ENCODE measurements around the gene CACNA1D. TPM values are rescaled to one million over a fixed set of nuclear protein-coding genes. Genes with fewer than 3 reads are reported as not detected.
A peak's percentile ranks its signal among the peaks of the same experiment; 100 is the strongest.

The CACNA1D gene
- total RNA-seq, 1 donor from 2014 or later: 47.2 TPM

GRCh38 chr3:53798144-53798543 lies 303.7 kb downstream of the CACNA1D start:
- DNase-seq (no peak), ATAC-seq (no peak)
- Histone ChIP-seq H3K4me3 (no peak overlapping the region), H3K27me3 (no peaks in the 10 kb centered on the region), H3K4me1 (no peaks in the 10 kb centered on the region), H3K27ac (no peak overlapping the region), H3K36me3 (no peaks in the 10 kb centered on the region), H3K9me3 (no peaks in the 10 kb centered on the region)
- no peak for TF ChIP-seq CTCF (IDR thresholded peaks at IDR 0.05)
- intact Hi-C loops (cut with DNase I): no loop called here

GRCh38 chr3:53799338-53799865 lies 305.0 kb downstream of the CACNA1D start:
- H3K9me3 ChIP-seq: no peaks in the 10 kb centered on the region
- H3K36me3 ChIP-seq: no peaks in the 10 kb centered on the region
- DNase-seq (peak; percentile 40), ATAC-seq (no peak)
- intact Hi-C loops (cut with DNase I): no loop called here
- H3K4me1 ChIP-seq: no peaks in the 10 kb centered on the region
- H3K4me3 ChIP-seq: no peak overlapping the region
- no peaks in the 10 kb centered on the region for H3K27me3 ChIP-seq
- no peak overlapping the region for H3K27ac ChIP-seq
- TF ChIP-seq CTCF (IDR thresholded peaks at IDR 0.05): no peak

GRCh38 chr3:53800041-53800906 lies 305.9 kb downstream of the CACNA1D start:
- Histone ChIP-seq H3K27me3 (no peaks in the 10 kb centered on the region), H3K4me1 (no peaks in the 10 kb centered on the region), H3K36me3 (no peaks in the 10 kb centered on the region), H3K9me3 (no peaks in the 10 kb centered on the region), H3K27ac (no peak overlapping the region), H3K4me3 (no peak overlapping the region)
- no peak for TF ChIP-seq CTCF (IDR thresholded peaks at IDR 0.05)
- intact Hi-C loops (cut with DNase I): no loop called here
- ATAC-seq (no peak), DNase-seq (peak; percentile 47)

- Histone ChIP-seq H3K9me3 (no peaks in the 10 kb centered on the region), H3K4me1 (no peaks in the 10 kb centered on the region), H3K36me3 (no peaks in the 10 kb centered on the region), H3K27ac (no peak overlapping the region), H3K4me3 (no peak overlapping the region), H3K27me3 (no peaks in the 10 kb centered on the region)
- DNase-seq (no peak), ATAC-seq (no peak)
- no peak for TF ChIP-seq CTCF (IDR thresholded peaks at IDR 0.05)
- intact Hi-C loops (cut with DNase I): no loop called here
These were observed 306.9 kb downstream of the CACNA1D start for GRCh38 chr3:53801319-53801718.

GRCh38 chr3:53802256-53802880 lies 308.0 kb downstream of the CACNA1D start:
- DNase-seq: peak; percentile 40
- Histone ChIP-seq H3K27ac (no peak overlapping the region), H3K4me1 (no peaks in the 10 kb centered on the region), H3K9me3 (no peaks in the 10 kb centered on the region), H3K27me3 (no peaks in the 10 kb centered on the region), H3K36me3 (no peaks in the 10 kb centered on the region), H3K4me3 (no peak overlapping the region)
- ATAC-seq: no peak
- no peak for TF ChIP-seq CTCF (IDR thresholded peaks at IDR 0.05)
- intact Hi-C loops (cut with DNase I): no loop called here

Measured in upper lobe of right lung (tissue), 1 donor.